PC-9 (cell line): Measurements from ENCODE around the gene MAPKBP1. TPM values are rescaled to one million over a fixed set of nuclear protein-coding genes. Genes with fewer than 3 reads are reported as not detected.

Experiments used
- BruUV-seq: library from RNA; stranded (reverse); fragments of 400-500 nt; replicated peaks from 2 replicates; lab custom pipeline; 2021; lab: Mats Ljungman, UMichigan
- CTCF ChIA-PET: fragments of 300-600 bp; sonication (Branson Sonifier 250); formaldehyde crosslinking; loops from one replicate; lab custom pipeline; 2022; ENCODE audit warnings: antibody characterized with exemption; lab: Charles Lee
- POLR2A ChIA-PET: fragments of 300-600 bp; sonication (Branson Sonifier 250); formaldehyde crosslinking; loops from one replicate; lab custom pipeline; 2022; ENCODE audit warnings: antibody characterized with exemption; ENCODE audit not compliant: unreplicated experiment; lab: Charles Lee
- DNase-seq, 2 experiments: peaks; one replicate each; pipeline versions ENCODE4 v3.0.0 to v3.0.0-alpha.2; 2015 to 2022; ENCODE audit warnings: mixed read lengths in 1 of 2
- H2AFZ ChIP-seq: fragments of 200-600 bp; sonication (generic); 2 replicates; pipeline ENCODE4 v1.8.1; 2017; ENCODE audit warnings: antibody characterized with exemption
- H3F3A ChIP-seq: fragments of 200-600 bp; sonication (generic); 2 replicates; pipeline ENCODE4 v1.8.1; 2017; ENCODE audit warnings: antibody characterized with exemption, mild to moderate bottlenecking, low read depth; ENCODE audit not compliant: insufficient read depth
- H3K27ac ChIP-seq: fragments of 200-600 bp; sonication (generic); 2 replicates; pipeline ENCODE4 v1.6.1; 2016; ENCODE audit warnings: mixed run types
- H3K27me3 ChIP-seq: fragments of 200-600 bp; sonication (generic); 2 replicates; pipeline ENCODE4 v1.6.1; 2016; ENCODE audit warnings: low read depth, mixed run types; ENCODE audit not compliant: insufficient read depth
- H3K36me3 ChIP-seq: fragments of 200-600 bp; sonication (generic); 2 replicates; pipeline ENCODE4 v1.6.1; 2016; ENCODE audit warnings: low read depth, mixed run types
- H3K4me1 ChIP-seq: fragments of 200-600 bp; sonication (generic); replicated peaks from 2 replicates; pipeline ENCODE4 v1.6.1; 2016; ENCODE audit warnings: mixed run types; ENCODE audit not compliant: insufficient read depth
- H3K4me2 ChIP-seq: fragments of 200-600 bp; sonication (generic); 2 replicates; pipeline ENCODE4 v1.6.1; 2017; ENCODE audit warnings: mixed run types
- H3K4me3 ChIP-seq: fragments of 200-600 bp; sonication (generic); 2 replicates; pipeline ENCODE4 v1.6.1; 2016; ENCODE audit warnings: mixed run types
- H3K79me2 ChIP-seq: fragments of 200-600 bp; sonication (generic); 2 replicates; pipeline ENCODE4 v1.6.1; 2017; ENCODE audit warnings: low read depth, mixed run types
- H3K9me2 ChIP-seq: fragments of 200-600 bp; sonication (generic); 2 replicates; pipeline ENCODE4 v1.8.1; 2017; ENCODE audit warnings: mild to moderate bottlenecking; ENCODE audit not compliant: insufficient read depth
- H3K9me3 ChIP-seq: fragments of 200-600 bp; sonication (generic); 2 replicates; pipeline ENCODE4 v1.8.1; 2016; ENCODE audit warnings: low read depth; ENCODE audit not compliant: insufficient read depth
- H4K20me1 ChIP-seq: fragments of 200-600 bp; sonication (generic); 2 replicates; pipeline ENCODE4 v1.8.1; 2017; ENCODE audit not compliant: insufficient read depth
- EZH2 ChIP-seq: fragments of 200-600 bp; sonication (generic); IDR thresholded peaks from 2 replicates; pipeline ENCODE4 v1.8.0; 2017; ENCODE audit warnings: antibody characterized with exemption, low read depth
- intact Hi-C: fragments of 100-400 bp; cut with micrococcal nuclease; formaldehyde crosslinking; loops from one replicate; pipeline ENCODE4 v1.10.0; 2022; ENCODE audit not compliant: unreplicated experiment
- total RNA-seq: library from RNA; stranded (reverse); gene quantifications from 2 replicates; pipeline ENCODE4 v1.2.3, GENCODE V29; 2021
- TF ChIP-seq, protein P1 (sequence below): fragments of 200-600 bp; sonication (generic); conservative IDR thresholded peaks from 2 replicates; pipeline ENCODE4 v1.6.1; 2017; ENCODE audit warnings: mixed run types, antibody characterized with exemption, mild to moderate bottlenecking, moderate library complexity

Gene MAPKBP1
- total RNA-seq, 1 experiment from 2014 or later = 22.9 TPM

DNA sequence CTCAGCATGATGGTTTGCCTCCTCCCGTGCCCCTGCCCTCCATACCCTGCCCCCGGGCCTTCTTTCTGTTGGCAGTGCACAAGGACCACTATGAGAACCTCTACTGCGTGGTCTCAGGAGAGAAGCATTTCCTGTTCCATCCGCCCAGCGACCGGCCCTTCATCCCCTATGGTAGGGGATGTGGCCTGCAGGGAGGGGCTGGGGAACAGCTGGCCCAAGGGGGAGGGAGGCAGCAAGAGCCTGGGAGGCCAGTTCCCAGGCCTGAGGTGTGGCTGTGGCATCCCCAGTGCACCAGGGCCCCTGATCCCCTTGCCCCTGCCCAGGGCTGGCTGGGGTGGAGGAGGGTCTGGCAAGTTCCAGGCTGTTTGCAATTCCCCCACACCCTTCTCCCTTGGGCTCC lies 61.8 kb downstream of the MAPKBP1 start:
- no peak overlapping the region for H3K27ac ChIP-seq
- TF ChIP-seq EZH2 = no peak
- TF ChIP-seq, protein P1, sequence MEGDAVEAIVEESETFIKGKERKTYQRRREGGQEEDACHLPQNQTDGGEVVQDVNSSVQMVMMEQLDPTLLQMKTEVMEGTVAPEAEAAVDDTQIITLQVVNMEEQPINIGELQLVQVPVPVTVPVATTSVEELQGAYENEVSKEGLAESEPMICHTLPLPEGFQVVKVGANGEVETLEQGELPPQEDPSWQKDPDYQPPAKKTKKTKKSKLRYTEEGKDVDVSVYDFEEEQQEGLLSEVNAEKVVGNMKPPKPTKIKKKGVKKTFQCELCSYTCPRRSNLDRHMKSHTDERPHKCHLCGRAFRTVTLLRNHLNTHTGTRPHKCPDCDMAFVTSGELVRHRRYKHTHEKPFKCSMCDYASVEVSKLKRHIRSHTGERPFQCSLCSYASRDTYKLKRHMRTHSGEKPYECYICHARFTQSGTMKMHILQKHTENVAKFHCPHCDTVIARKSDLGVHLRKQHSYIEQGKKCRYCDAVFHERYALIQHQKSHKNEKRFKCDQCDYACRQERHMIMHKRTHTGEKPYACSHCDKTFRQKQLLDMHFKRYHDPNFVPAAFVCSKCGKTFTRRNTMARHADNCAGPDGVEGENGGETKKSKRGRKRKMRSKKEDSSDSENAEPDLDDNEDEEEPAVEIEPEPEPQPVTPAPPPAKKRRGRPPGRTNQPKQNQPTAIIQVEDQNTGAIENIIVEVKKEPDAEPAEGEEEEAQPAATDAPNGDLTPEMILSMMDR = no peak
- no peaks in the 10 kb centered on the region; the same call in 1 of the 2 replicates for H4K20me1 ChIP-seq
- peaks cover 36% of the 10 kb centered on the region for H3K4me1 ChIP-seq
- peaks cover 16% of the 10 kb centered on the region; the same call in 1 of the 2 replicates for H3F3A ChIP-seq
- CTCF ChIA-PET = no interaction called here
- no peaks in the 10 kb centered on the region for H3K9me3 ChIP-seq
- H3K4me2 ChIP-seq = no peak overlapping the region
- H3K27me3 ChIP-seq = no peaks in the 10 kb centered on the region
- no peak overlapping the region for H3K4me3 ChIP-seq
- intact Hi-C loops = no loop called here
- H2AFZ ChIP-seq = no peak overlapping the region
- POLR2A ChIA-PET = no interaction called here
- H3K79me2 ChIP-seq = no peaks in the 10 kb centered on the region
- DNase-seq = no peak
- no TSS peak for BruUV-seq
- H3K36me3 ChIP-seq = no peaks in the 10 kb centered on the region
- H3K9me2 ChIP-seq = no peaks in the 10 kb centered on the region

- Histone ChIP-seq H2AFZ (no peak overlapping the region), H3K9me2 (no peaks in the 10 kb centered on the region), H3K4me2 (no peak overlapping the region), H3K9me3 (no peaks in the 10 kb centered on the region), H3K4me3 (no peak overlapping the region), H4K20me1 (no peaks in the 10 kb centered on the region; the same call in 1 of the 2 replicates), H3K4me1 (peaks cover 36% of the 10 kb centered on the region), H3K79me2 (no peaks in the 10 kb centered on the region), H3K27me3 (no peaks in the 10 kb centered on the region), H3K27ac (no peak overlapping the region), H3F3A (peaks cover 16% of the 10 kb centered on the region; the same call in 1 of the 2 replicates), H3K36me3 (no peaks in the 10 kb centered on the region)
- CTCF ChIA-PET = no interaction called here
- intact Hi-C loops = no loop called here
- no TSS peak for BruUV-seq
- POLR2A ChIA-PET = no interaction called here
- TF ChIP-seq EZH2 = no peak
- TF ChIP-seq, protein P1 = no peak
- no peak for DNase-seq
Observed at GRCh38 chr15:41836713-41837454, 62.6 kb downstream of the MAPKBP1 start.

GRCh38 chr15:41838400-41838897 lies 64.2 kb downstream of the MAPKBP1 start, which contains the start of gene PLA2G4B:
Gene PLA2G4B (plus strand): TSS chr15:41838847. CDS start chr15:41838914, 67 bp downstream.
- H3K9me3 ChIP-seq = no peaks in the 10 kb centered on the region
- ChIA-PET CTCF (interaction anchor here (0.6 to 1.1 kb wide), 2 partner anchors 66 to 320 kb away, joined by 5 read pairs; no protein-coding TSS in a partner anchor), POLR2A (interaction anchor here (0.6 to 1.0 kb wide), 5 partner anchors 13 to 65 kb away, joined by 3 to 7 read pairs (median 6); partner anchors contain the start of gene MAPKBP1)
- peaks cover 8% of the 10 kb centered on the region; the same call in 1 of the 2 replicates for H3F3A ChIP-seq
- peak within 1 kb of the TSS; percentile 29; the same call in 1 of the 2 replicates for H3K27ac ChIP-seq
- intact Hi-C loops = loop anchor here (2.0 kb wide), 1 partner anchor 134 kb away; the partner anchor contains the start of gene EHD4
- H3K79me2 ChIP-seq = no peaks in the 10 kb centered on the region
- peak; percentile 92 to 96 for DNase-seq
- H3K4me1 ChIP-seq = peaks cover 24% of the 10 kb centered on the region
- H3K27me3 ChIP-seq = no peaks in the 10 kb centered on the region
- H3K9me2 ChIP-seq = no peaks in the 10 kb centered on the region
- no peaks in the 10 kb centered on the region; the same call in 1 of the 2 replicates for H4K20me1 ChIP-seq
- H3K4me3 ChIP-seq = no peak within 1 kb of the TSS
- H3K4me2 ChIP-seq = peak within 1 kb of the TSS; percentile 41
- TF ChIP-seq, protein P1 = no peak
- TF ChIP-seq EZH2 = no peak
- no peak within 1 kb of the TSS for H2AFZ ChIP-seq
- no TSS peak for BruUV-seq
- no peaks in the 10 kb centered on the region for H3K36me3 ChIP-seq
